Vagina (tissue), 2 donors: ENCODE data around the gene MAST4. TPM values are rescaled to one million over a fixed set of nuclear protein-coding genes. Genes with fewer than 3 reads are reported as not detected.

ENCODE experiments used
- DNase-seq, 2 donors: peaks; one replicate each; pipeline ENCODE4 v3.0.0-alpha.2; 2017; ENCODE audit errors: extremely low spot score in 2 of 2
- H3K27ac ChIP-seq: fragments of 200-600 bp; sonication (generic); one replicate; pipeline ENCODE4 v1.5.1; 2019
- H3K27me3 ChIP-seq: fragments of 200-600 bp; sonication (generic); one replicate; pipeline ENCODE4 v1.5.1; 2019
- H3K36me3 ChIP-seq, 2 donors: fragments of 200-600 bp; sonication (generic); one replicate each; pipeline ENCODE4 v1.5.1; 2017 to 2019
- H3K4me1 ChIP-seq: fragments of 200-600 bp; sonication (generic); one replicate; pipeline ENCODE4 v1.5.1; 2019
- H3K4me3 ChIP-seq, 2 donors: fragments of 200-600 bp; sonication (generic); 1 replicate in 1 of 2; 2 replicates in 1 of 2; pipeline ENCODE4 v1.5.1; 2016 to 2019
- H3K9me3 ChIP-seq: fragments of 200-600 bp; sonication (generic); one replicate; pipeline ENCODE4 v1.5.1; 2019
- POLR2A ChIP-seq, 2 donors: fragments of 450-650 bp; IDR thresholded peaks; one replicate each; pipeline ENCODE4 v1.6.1; 2017; ENCODE audit warnings: antibody characterized with exemption in 2 of 2, mild to moderate bottlenecking in 2 of 2, moderate library complexity in 2 of 2
- POLR2AphosphoS5 ChIP-seq, 2 donors: sonication (generic); formaldehyde crosslinking; IDR thresholded peaks; one replicate each; pipeline ENCODE4 v1.9.0; 2017; ENCODE audit warnings: antibody characterized with exemption in 2 of 2, mild to moderate bottlenecking in 2 of 2, low read depth in 1 of 2; ENCODE audit not compliant: insufficient read depth in 1 of 2
- intact Hi-C: fragments of 100-400 bp; cut with DNase I; formaldehyde crosslinking; loops from one replicate; pipeline ENCODE4 v1.15.1; 2023
- total RNA-seq: library from RNA; depleted of rRNA; stranded (reverse); fragments of >200 nt; gene quantifications from one replicate; pipeline ENCODE4 v1.2.3, GENCODE V29; 2016
- TF ChIP-seq, protein P1 (sequence below), 3 experiments: fragments of 450-650 bp in 2 of 3; fragments of 200-600 bp in 1 of 3; sonication (generic) in 1 of 3; IDR thresholded peaks; one replicate each; pipeline ENCODE4 v1.5.1; 2017 to 2019; ENCODE audit warnings: antibody characterized with exemption in 3 of 3, mild to moderate bottlenecking in 2 of 3, moderate library complexity in 2 of 3

The MAST4 gene
- total RNA-seq, 1 donor from 2014 or later: 85.9 TPM

DNA sequence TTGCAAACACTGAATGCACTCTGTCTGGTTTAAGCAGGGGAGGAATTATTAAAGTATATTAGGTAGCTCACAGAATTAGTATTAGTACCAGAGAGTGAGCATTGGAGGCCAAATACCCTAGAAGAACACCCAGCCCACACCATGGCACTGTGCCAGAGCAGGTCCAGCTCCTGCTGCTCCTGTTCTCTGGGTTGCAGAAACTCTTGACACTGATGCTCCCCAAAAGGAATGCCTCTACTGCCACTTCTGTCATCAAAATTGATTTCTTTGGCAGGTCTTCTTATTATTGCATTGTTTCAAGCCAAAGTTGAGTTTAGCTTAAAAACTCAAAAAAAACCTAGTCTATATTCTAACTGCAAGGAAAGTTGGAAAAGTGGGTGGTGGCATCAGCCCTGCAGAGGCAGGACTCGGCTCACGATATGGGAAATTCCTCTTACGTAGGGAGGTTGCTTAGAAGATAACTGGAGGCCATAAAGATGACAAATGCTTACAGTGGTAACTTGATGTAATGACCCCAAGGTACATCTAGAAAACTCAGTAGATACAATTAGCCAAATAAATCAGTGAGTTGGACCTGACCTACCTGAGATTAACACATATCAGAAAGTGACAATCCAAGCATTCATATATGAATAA, 477.0 kb downstream of the MAST4 start:
- intact Hi-C loops: no loop called here
- Histone ChIP-seq H3K27me3 (no peaks in the 10 kb centered on the region), H3K9me3 (no peaks in the 10 kb centered on the region), H3K4me3 (no peak overlapping the region), H3K27ac (no peak overlapping the region), H3K36me3 (no peaks in the 10 kb centered on the region), H3K4me1 (no peaks in the 10 kb centered on the region)
- TF ChIP-seq POLR2A (IDR thresholded peaks at IDR 0.05) (no peak), POLR2AphosphoS5 (IDR thresholded peaks at IDR 0.05; ENCODE audit: insufficient read depth in 1 of 2, low read depth in 1 of 2) (no peak)
- TF ChIP-seq, protein P1, sequence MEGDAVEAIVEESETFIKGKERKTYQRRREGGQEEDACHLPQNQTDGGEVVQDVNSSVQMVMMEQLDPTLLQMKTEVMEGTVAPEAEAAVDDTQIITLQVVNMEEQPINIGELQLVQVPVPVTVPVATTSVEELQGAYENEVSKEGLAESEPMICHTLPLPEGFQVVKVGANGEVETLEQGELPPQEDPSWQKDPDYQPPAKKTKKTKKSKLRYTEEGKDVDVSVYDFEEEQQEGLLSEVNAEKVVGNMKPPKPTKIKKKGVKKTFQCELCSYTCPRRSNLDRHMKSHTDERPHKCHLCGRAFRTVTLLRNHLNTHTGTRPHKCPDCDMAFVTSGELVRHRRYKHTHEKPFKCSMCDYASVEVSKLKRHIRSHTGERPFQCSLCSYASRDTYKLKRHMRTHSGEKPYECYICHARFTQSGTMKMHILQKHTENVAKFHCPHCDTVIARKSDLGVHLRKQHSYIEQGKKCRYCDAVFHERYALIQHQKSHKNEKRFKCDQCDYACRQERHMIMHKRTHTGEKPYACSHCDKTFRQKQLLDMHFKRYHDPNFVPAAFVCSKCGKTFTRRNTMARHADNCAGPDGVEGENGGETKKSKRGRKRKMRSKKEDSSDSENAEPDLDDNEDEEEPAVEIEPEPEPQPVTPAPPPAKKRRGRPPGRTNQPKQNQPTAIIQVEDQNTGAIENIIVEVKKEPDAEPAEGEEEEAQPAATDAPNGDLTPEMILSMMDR (IDR thresholded peaks at IDR 0.05): no peak
- no peak for DNase-seq

DNA sequence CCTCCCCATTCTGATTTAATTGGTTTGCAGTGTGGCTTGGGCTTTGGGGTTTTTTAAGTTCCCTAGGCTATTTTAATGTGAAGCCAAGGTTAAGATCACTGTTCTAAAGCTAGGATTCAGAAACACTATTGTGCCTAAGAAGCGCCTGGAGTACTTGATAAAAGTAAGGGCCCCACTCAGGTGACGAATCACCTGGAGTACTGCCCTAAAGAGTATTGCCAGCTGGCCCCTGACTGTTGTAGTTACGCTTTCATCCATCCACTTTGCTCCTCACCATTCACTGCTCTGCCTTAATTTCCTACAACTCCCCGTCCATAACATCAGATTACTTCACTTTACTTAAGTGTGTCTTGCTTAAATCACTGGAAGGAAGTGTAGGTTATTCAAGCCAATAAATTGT, 481.1 kb downstream of the MAST4 start:
- Histone ChIP-seq H3K27ac (no peak overlapping the region), H3K36me3 (no peaks in the 10 kb centered on the region), H3K4me3 (no peak overlapping the region), H3K27me3 (no peaks in the 10 kb centered on the region), H3K9me3 (no peaks in the 10 kb centered on the region), H3K4me1 (no peaks in the 10 kb centered on the region)
- TF ChIP-seq POLR2A (IDR thresholded peaks at IDR 0.05): no peak
- TF ChIP-seq POLR2AphosphoS5 (IDR thresholded peaks at IDR 0.05; ENCODE audit: insufficient read depth in 1 of 2, low read depth in 1 of 2): no peak
- TF ChIP-seq, protein P1 (IDR thresholded peaks at IDR 0.05): no peak
- no peak for DNase-seq
- intact Hi-C loops: no loop called here

DNA sequence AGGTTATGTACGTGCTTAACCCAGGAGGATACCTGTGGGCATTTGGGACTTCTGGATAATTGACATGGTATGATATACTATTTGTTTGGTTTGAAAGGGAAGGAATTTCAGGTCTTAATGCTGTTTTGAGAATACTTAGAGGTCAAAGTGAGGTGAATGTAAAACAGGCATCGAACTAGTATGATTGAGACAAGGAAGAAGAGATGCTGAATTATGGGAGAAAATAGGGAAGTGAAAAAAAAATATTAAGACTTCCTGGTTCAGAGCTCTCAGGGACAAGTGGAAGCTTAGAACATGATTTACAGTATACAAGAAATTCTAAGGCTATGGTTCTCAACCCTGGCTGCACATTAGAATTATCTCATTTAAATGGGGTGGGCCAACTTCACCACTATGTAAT, 485.1 kb downstream of the MAST4 start:
- H3K4me1 ChIP-seq: no peaks in the 10 kb centered on the region
- DNase-seq: no peak
- no peak overlapping the region for H3K27ac ChIP-seq
- TF ChIP-seq, protein P1 (IDR thresholded peaks at IDR 0.05): no peak
- TF ChIP-seq POLR2AphosphoS5 (IDR thresholded peaks at IDR 0.05; ENCODE audit: insufficient read depth in 1 of 2, low read depth in 1 of 2) (no peak), POLR2A (IDR thresholded peaks at IDR 0.05) (no peak)
- intact Hi-C loops: no loop called here
- H3K9me3 ChIP-seq: no peaks in the 10 kb centered on the region
- H3K36me3 ChIP-seq: no peaks in the 10 kb centered on the region
- no peak overlapping the region for H3K4me3 ChIP-seq
- no peaks in the 10 kb centered on the region for H3K27me3 ChIP-seq

DNA sequence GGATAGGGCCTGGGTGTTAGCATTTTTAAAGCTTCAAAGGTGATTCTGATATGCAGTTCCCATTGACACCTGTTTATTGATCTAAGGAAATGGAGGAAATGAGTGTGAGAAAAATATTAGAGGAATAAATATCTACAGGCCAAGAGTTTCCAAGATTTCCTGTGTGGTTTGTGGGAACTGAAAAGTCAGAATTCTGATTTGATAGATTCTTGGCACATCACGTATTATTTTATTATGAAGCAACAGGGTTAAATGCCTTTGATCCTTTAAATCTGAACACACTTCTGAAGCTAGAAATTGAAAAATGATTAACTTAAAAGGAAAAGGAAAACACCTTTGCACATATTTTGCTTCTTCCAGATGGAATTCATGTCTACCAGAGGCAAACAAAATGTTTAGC, 486.7 kb downstream of the MAST4 start:
- Histone ChIP-seq H3K4me3 (no peak overlapping the region), H3K27me3 (no peaks in the 10 kb centered on the region), H3K27ac (no peak overlapping the region), H3K36me3 (no peaks in the 10 kb centered on the region), H3K4me1 (no peaks in the 10 kb centered on the region), H3K9me3 (no peaks in the 10 kb centered on the region)
- TF ChIP-seq, protein P1 (IDR thresholded peaks at IDR 0.05): no peak
- TF ChIP-seq POLR2AphosphoS5 (IDR thresholded peaks at IDR 0.05; ENCODE audit: insufficient read depth in 1 of 2, low read depth in 1 of 2) (no peak), POLR2A (IDR thresholded peaks at IDR 0.05) (no peak)
- no peak for DNase-seq
- intact Hi-C loops: no loop called here

DNA sequence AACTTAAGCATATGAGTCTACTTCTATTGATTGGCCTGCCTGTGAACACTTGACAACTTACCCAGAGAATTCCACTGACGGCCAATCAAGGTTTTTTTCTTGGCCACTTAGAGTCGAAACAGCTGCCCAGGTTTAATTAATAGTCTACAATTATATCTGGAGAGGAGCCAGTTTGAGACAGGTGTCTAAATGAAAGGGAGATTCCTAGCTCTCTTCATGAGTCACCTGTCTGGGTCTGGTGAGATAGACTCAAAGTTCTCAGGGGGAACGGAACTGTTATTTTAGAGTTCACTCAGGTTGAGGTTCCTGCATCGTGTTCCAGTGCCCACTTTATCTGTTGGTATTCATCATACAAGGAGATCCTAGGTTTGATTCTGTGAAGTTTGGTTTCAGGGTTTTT, 489.4 kb downstream of the MAST4 start:
- no peak for DNase-seq
- TF ChIP-seq POLR2A (IDR thresholded peaks at IDR 0.05) (no peak), POLR2AphosphoS5 (IDR thresholded peaks at IDR 0.05; ENCODE audit: insufficient read depth in 1 of 2, low read depth in 1 of 2) (no peak)
- TF ChIP-seq, protein P1 (IDR thresholded peaks at IDR 0.05): no peak
- Histone ChIP-seq H3K4me1 (peaks cover 17% of the 10 kb centered on the region), H3K27ac (no peak overlapping the region), H3K36me3 (peaks cover 0 to 3% of the 10 kb centered on the region in 2 donors), H3K27me3 (no peaks in the 10 kb centered on the region), H3K4me3 (no peak overlapping the region), H3K9me3 (no peaks in the 10 kb centered on the region)
- intact Hi-C loops: no loop called here
